ENCODE results near the gene ZFP82. TPM values are rescaled to one million over a fixed set of nuclear protein-coding genes. Genes with fewer than 3 reads are reported as not detected.

The ZFP82 gene
- total and polyA plus RNA-seq, 2 of the 4 experiments (the other 2 are of a cell fraction), result 1.6 to 3.9 TPM

- in situ Hi-C loops (cut with MboI; ENCODE audit: low sequenced_read_pairs), result no loop called here
- no peak overlapping the region for H2BK20ac ChIP-seq (ENCODE audit: low read depth, low read length)
- peaks cover 30% of the 10 kb centered on the region for H3K36me3 ChIP-seq (ENCODE audit: control insufficient read depth, insufficient read depth, low read length)
- H3K9ac ChIP-seq (ENCODE audit: low read depth, low read length), result no peak overlapping the region
- no peak overlapping the region for H3K27ac ChIP-seq (ENCODE audit: insufficient read depth, low read length)
- H3K4me1 ChIP-seq (ENCODE audit: control insufficient read depth, insufficient read depth, low read length), result no peaks in the 10 kb centered on the region
- ATAC-seq (ENCODE audit: low read depth) (no peak), DNase-seq (no peak)
- no peak overlapping the region for H4K91ac ChIP-seq (ENCODE audit: insufficient read depth, low read depth, low read length)
- peaks cover 0 to 4% of the 10 kb centered on the region in 2 experiments; a peak in 1 of 4 replicates for H3K79me1 ChIP-seq (ENCODE audit: low read depth in 1 of 2, low read length in 2 of 2)
- H4K20me1 ChIP-seq (ENCODE audit: insufficient read depth, low read length), result no peaks in the 10 kb centered on the region
- H3K4me2 ChIP-seq (ENCODE audit: low read depth, low read length), result no peak overlapping the region
- H3K9me3 ChIP-seq (ENCODE audit: control insufficient read depth, insufficient read depth, low read length), result peaks cover 33% of the 10 kb centered on the region
- H2BK5ac ChIP-seq (ENCODE audit: low read depth, low read length, poor library complexity, severe bottlenecking), result no peak overlapping the region
- H2BK120ac ChIP-seq (ENCODE audit: low read depth, low read length), result no peak overlapping the region
- no peak overlapping the region for H4K5ac ChIP-seq (ENCODE audit: low read depth, low read length)
- H3K4ac ChIP-seq (ENCODE audit: low read depth, low read length), result no peak overlapping the region
- BruUV-seq (replicated peaks), result no TSS peak
- ChIA-PET CTCF (interaction anchor here (0.8 kb wide), 1 partner anchor 22 kb away, joined by 3 read pairs; no protein-coding TSS in a partner anchor), POLR2A (ENCODE audit: unreplicated experiment) (no interaction called here)
- H2BK15ac ChIP-seq (ENCODE audit: low read depth, low read length), result no peak overlapping the region
- no peak overlapping the region for H2AFZ ChIP-seq (replicated peaks; ENCODE audit: low read length, poor library complexity)
- H3K4me3 ChIP-seq (ENCODE audit: insufficient read depth, low read depth, low read length), result no peak overlapping the region
- dilution Hi-C loops (cut with HindIII; ENCODE audit: low sequenced_read_pairs, unreplicated experiment), result no loop called here
- H3K18ac ChIP-seq (ENCODE audit: low read depth, low read length), result no peak overlapping the region
- H3K56ac ChIP-seq (ENCODE audit: extremely low read depth, insufficient read depth, low read length), result no peak overlapping the region
- no peak overlapping the region for H3K23ac ChIP-seq (ENCODE audit: low read depth, low read length)
- no peak for TF ChIP-seq SMC3 (IDR thresholded peaks at IDR 0.05; ENCODE audit: low read depth, low read length)
- H3K14ac ChIP-seq (replicated peaks; ENCODE audit: low read depth, low read length), result no peak overlapping the region
- intact Hi-C loops (cut with micrococcal nuclease), result no loop called here
- no peak overlapping the region for H4K8ac ChIP-seq (ENCODE audit: low read depth in 2 of 2, low read length in 2 of 2)
- H3K9me1 ChIP-seq (ENCODE audit: insufficient read depth, low read length), result no peaks in the 10 kb centered on the region
- no peak overlapping the region for H2AK9ac ChIP-seq (replicated peaks; ENCODE audit: low read depth, low read length, poor library complexity)
- no peak overlapping the region for H2AK5ac ChIP-seq (ENCODE audit: low read depth, low read length)
- WGBS, 2 experiments (ENCODE audit: extremely low coverage in 2 of 2, insufficient read length in 1 of 2), result no CpG with 5 or more reads among the region's 3 CpGs
- H3K27me3 ChIP-seq (ENCODE audit: control insufficient read depth, insufficient read depth, low read length), result no peaks in the 10 kb centered on the region
These were observed 19.9 kb downstream of the ZFP82 start for GRCh38 chr19:36398571-36398970.

Measured in IMR-90 (cell line).